ENCODE data around the gene MTMR6.

The MTMR6 gene

GRCh38 chr13:25276748-25277147 lies 10.5 kb downstream of the MTMR6 start:
- no peak for DNase-seq

GRCh38 chr13:25268561-25268960 lies 18.7 kb downstream of the MTMR6 start:
- no peak for DNase-seq

DNA sequence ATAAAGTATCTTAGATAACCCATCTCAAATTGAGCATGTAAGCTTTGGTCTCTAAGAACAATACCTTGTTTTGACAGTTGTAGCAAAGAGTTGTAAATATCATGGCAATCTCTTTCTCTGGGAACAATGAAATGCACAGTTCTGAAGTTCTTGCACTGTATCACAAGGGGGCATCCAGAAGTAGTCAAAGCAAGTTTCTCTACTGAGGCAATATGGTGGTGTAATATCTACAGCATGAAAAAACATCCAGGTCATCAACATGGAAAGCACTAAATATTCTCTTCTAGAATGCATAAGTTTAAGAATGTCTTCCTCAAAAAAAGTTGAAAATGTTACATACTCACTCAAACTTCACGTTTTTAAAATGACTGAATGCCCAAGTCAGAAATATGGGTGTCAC lies 19.6 kb downstream of the MTMR6 start:
- peak; percentile 9 for DNase-seq

- DNase-seq, result no peak
Observed at GRCh38 chr13:25266706-25267105, 20.6 kb downstream of the MTMR6 start.

DNA sequence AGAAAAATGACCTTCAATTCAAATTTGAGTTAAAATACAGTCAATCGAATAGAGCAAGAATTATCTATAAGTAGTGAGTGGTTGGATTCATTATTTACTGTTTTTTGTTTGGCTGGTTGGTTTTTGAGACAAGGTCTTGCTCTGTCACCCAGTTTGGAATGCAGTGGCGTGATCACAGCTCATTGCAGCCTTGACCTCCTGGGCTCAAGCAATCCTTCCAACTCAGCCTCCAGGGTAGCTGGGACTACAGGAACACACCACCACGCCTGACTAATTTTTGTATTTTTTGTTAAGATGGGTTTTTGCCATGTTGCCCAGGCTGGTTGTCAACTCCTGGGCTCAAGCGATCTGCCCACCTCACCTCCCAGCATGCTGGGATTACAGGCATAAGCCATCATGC lies 25.0 kb downstream of the MTMR6 start:
- DNase-seq, result no peak

DNA sequence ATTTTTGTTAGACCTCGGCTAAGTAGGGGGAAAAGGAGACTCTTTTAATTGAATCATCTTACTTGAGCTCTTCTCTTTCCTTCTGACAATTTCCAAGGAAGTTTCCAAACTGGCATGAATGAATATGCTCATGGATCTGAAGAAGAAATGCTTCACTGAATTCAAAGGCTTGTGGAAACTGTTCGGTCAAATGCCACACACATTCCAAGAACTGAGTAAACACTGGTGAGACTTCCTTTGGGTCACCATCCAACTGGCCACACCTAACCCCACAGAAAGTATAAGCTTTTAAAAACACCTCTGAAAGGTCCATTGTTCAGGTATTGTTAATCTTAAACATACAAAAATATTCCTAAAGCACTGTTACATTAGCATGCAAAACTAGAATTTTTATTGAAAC lies 33.6 kb downstream of the MTMR6 start:
- DNase-seq, result no peak

DNA sequence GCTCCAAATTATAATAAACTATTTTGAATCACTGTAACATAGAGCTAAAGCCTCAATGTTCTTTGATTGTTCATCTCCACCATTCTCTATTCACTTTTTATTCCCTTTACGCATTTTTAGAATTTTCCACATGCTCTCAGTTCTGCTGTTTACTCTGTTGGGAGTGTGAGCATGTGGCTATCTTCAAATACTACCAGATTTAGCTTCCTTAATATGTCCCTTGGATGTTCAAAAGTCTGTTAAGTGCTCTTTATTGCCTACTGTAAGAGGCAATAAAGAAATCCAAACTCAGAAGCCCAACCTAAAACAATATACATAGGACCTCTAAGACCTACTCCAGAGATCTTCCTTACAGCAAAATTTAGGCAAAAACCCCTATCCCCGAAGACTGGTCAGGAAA lies 34.5 kb downstream of the MTMR6 start:
- DNase-seq, result no peak

- no peak for DNase-seq
Observed at GRCh38 chr13:25252225-25252624, 35.1 kb downstream of the MTMR6 start.

GRCh38 chr13:25249001-25249543 lies 38.2 kb downstream of the MTMR6 start:
- DNase-seq, result peak; percentile 59

DNA sequence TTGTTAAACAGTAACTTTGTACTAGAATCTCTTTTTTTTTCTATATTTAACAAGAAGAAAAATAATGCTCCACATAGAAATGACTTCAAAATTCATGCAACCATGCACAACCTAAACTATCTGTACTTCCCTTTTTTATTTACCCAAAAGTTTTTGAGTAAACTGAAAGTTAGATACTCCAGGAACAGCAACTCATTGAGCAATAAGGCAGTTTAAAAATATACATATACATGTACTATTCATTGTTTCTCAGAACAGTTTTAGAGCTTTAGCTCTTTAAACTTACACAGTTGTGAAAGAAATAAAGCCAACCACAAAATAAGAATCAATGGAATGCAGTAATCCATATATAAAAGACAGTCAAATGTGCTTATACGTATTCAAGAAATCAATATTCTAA lies 39.2 kb downstream of the MTMR6 start:
- no peak for DNase-seq

DNA sequence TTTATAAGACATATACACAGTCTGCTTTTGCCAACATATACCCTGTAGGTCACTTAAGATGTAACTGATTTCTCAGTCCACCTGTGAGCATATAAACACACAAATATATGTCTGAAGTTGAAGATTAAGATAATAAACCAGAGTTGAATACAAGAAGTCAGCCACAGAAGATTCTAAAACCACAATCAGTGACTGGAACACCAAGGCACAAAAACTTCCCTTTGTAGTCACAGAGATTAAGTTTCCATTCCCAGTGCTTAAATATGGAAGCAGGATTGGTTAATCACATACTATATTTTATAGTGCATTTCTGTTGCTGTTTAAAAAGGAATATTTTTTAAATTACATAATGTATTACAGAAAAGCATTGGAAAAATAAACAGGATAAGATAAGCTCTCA lies 39.9 kb downstream of the MTMR6 start:
- DNase-seq, result no peak

DNA sequence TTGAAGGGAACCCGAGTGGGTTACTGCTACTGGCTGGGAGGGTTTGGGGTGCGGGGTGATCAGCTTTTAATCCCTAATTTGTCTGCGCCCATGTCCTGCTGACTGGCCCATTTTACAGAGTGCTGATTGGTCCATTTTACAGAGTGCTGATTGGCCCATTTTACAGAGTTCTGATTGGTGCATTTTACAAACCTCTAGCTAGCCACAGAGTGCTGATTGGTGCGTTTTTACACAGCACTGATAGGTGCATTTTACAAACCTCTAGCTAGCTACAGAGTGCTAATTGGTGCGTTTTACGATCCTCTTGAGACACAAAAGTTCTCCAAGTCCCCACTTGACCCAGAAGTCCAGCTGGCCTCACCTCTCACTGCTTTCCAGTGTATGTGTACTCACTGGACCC lies 43.2 kb downstream of the MTMR6 start:
- DNase-seq, result no peak

DNA sequence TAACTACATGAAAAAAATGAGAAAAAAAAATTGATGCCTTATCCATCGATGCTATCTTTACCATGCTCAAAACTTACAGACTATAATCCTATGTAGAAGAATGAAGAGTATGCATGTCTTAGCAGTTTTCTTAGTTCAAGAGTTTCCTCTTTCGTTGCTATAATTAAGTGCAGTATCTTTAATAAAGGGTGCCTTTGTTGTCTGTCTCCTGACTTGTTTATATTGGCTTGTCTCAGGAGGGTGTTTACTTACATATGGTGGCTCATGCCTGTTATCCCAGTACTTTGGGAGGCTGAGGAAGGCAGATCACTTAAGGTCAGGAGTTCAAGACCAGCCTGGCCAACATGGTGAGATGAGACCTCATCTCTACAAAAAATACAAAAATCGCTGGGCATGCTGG lies 44.3 kb downstream of the MTMR6 start:
- DNase-seq, result no peak

- no peak for DNase-seq
Observed at GRCh38 chr13:25241007-25241406, 46.3 kb downstream of the MTMR6 start.

GRCh38 chr13:25237083-25237482 lies 50.2 kb downstream of the MTMR6 start:
- no peak for DNase-seq

- DNase-seq, result peak; percentile 77
Observed at GRCh38 chr13:25233861-25234260, 53.4 kb downstream of the MTMR6 start.

DNA sequence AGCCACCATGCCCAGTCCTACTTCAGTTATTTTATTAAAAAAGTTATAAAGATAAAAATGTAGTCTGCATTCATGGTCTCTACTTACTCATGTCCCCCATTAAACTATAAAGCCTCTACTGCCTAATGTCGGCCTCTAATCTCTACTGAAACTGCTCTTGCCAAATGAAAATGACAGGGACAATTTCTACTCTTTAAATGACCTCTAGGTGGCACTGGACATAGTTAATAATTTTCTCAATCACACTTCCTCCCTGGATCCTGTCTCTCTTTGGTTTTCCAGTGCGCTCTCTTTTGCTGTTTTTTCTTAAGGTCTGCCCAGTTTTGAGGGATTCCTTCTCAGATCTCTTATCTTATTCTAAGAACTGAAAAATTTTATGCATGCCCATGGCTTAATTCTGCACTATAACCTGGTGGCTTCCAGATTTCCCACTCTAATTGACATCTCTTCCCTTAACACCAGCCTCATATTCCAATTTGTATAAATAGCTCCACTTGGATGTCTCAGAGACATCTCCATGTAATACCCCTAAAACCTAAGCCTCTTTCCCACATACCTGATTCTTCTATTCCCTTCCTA lies 54.3 kb downstream of the MTMR6 start:
- peak; percentile 83 for DNase-seq

GRCh38 chr13:25231517-25231916 lies 55.8 kb downstream of the MTMR6 start:
- DNase-seq, result no peak

GRCh38 chr13:25227690-25228089 lies 59.6 kb downstream of the MTMR6 start:
- no peak for DNase-seq

- DNase-seq, result no peak
Observed at GRCh38 chr13:25225970-25226369, 61.3 kb downstream of the MTMR6 start.

DNA sequence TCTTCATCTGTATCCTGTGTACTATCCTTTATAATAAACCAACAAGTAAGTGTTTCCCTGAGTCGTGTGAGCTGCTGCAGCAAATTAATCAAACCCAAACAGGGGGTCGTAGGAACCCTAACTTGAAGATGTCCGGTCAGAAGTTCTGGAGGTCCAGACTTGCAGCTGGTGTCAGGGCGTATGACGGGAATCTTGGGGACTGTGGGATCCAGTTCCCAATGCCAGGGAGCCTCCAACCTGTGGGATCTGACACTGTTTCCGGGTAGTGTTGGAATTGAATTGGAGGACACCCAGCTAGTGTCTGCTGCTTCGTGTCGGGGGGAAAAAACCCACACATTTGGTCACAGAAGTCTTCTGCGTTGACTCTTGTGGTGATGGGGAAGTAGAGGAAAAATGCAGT lies 63.1 kb downstream of the MTMR6 start:
- DNase-seq, result no peak

DNA sequence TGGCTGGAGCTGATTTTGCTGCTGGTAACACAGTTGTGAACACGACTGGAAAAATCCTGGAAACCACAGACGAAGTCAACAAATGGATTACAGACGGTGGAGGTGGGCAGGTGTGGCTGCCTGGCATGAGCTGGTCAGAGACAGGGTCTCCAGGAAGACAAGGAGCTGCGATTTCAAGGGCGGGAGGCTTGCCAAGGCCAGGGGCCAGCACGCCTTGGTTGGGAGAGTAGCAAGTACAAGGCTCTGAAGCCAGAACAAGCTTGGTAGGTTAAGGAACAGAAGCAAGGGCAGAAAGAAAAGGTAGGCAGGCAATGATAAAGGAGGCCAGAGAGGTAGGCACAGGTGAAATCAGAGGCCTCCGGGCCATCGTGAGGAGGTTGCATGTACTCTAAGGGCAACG lies 64.5 kb downstream of the MTMR6 start:
- DNase-seq, result no peak

DNA sequence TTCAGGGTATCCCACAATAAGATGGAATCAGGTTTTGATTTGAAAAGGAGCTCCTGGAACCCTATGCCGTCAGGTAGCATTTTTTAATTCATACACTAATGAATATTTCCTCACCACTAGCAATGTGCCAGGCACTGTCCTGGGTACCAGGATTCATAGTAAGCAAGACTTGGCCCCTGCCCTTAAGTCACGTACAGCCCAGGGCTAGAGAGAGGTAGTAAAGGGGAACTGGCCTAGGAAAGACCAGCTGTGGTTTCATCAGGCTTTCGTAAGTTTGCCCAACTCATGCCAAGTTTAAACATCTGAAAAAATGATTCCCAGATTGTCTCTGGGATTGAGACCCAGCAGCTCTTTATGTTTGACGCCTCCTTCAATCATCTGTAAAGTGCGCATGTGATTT lies 69.3 kb downstream of the MTMR6 start:
- DNase-seq, result no peak

DNA sequence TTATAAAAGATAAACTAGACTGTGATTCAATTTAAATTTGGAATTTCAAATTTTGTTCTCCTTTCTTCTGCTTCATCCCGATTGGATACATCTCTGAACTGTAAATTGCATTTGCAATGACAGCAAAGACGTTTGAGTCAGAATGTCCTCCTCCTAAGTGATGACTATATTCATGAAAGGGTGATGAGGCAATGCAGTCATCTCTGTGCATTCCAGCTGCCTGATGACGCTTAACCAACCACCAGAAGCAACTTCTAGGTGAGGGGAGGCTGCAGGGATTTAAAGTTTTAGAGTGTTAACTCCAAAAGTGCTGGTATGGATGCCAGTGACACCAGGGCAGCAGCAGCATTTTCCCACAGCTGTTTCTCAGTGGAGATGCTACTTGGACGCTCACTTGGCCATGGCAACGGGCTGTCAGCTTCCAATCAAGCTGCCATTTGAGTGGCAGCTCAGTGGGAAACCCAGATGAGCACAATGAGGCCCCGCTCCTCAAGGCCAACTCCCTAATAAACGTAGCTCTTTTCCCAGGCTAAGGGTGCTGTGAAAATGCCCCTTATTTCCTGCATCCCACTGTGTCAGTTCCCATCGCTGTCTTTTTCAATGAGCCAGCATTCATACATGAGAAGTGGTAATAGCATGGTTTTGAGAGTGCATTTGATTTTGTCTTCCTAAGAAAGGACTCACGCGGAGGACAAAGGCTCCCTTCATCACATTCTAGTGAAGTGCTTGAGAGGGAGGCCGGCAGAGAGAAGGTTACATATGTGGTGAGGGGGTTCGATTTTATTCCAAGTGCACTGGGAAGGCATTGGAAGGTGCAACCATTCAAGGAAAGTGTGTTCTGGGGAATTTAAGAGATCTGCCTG lies 70.0 kb downstream of the MTMR6 start:
- DNase-seq, result no peak

- no peak for DNase-seq
Observed at GRCh38 chr13:25215253-25215575, 72.1 kb downstream of the MTMR6 start.
